Inferior parietal cortex (tissue), 1 donor: Measurements from ENCODE around the gene PSMB2.
A peak's percentile ranks its signal among the peaks of the same experiment; 100 is the strongest.
"Not testable (repeated sequence)": the region's sequence is repeated elsewhere in the genome, so short reads cannot be mapped to it uniquely, and the experiment has no call there.

Experiments
- DNase-seq: peaks from one replicate; pipeline ENCODE4 v3.0.0-alpha.2; 2016; ENCODE audit errors: extremely low spot score

PSMB2 gene

GRCh38 chr1:35641233-35641866 is at the start of gene PSMB2:
TSS of gene PSMB2 (minus strand) at chr1:35641526. CDS start at chr1:35641432, 94 bp downstream.
- peak; percentile 96 for DNase-seq

- no peak for DNase-seq
These were observed 49.8 kb upstream of the PSMB2 start for GRCh38 chr1:35691080-35691479.

- DNase-seq: not testable (repeated sequence)
These were observed 48.8 kb upstream of the PSMB2 start for GRCh38 chr1:35690103-35690502.

- no peak for DNase-seq
These were observed 46.8 kb upstream of the PSMB2 start for GRCh38 chr1:35688161-35688560.

GRCh38 chr1:35683012-35683411 is 41.7 kb upstream of the PSMB2 start:
- no peak for DNase-seq

GRCh38 chr1:35680271-35680670 is 38.9 kb upstream of the PSMB2 start:
- DNase-seq: no peak

- no peak for DNase-seq
These were observed 34.4 kb upstream of the PSMB2 start for GRCh38 chr1:35675773-35676172.

- DNase-seq: no peak
These were observed 32.8 kb upstream of the PSMB2 start for GRCh38 chr1:35674111-35674510.

- no peak for DNase-seq
These were observed 30.8 kb upstream of the PSMB2 start for GRCh38 chr1:35672116-35672515.

GRCh38 chr1:35668506-35668905 is 27.2 kb upstream of the PSMB2 start:
- DNase-seq: no peak

- no peak for DNase-seq
These were observed 25.6 kb upstream of the PSMB2 start for GRCh38 chr1:35666916-35667315.

- no peak for DNase-seq
These were observed 24.9 kb upstream of the PSMB2 start for GRCh38 chr1:35666216-35666615.

- DNase-seq: no peak
These were observed 22.1 kb upstream of the PSMB2 start for GRCh38 chr1:35663434-35663833.

GRCh38 chr1:35661474-35661795 is 20.1 kb upstream of the PSMB2 start:
- DNase-seq: no peak

- no peak for DNase-seq
These were observed 19.5 kb upstream of the PSMB2 start for GRCh38 chr1:35660581-35661473.

GRCh38 chr1:35659589-35659988 is 18.3 kb upstream of the PSMB2 start:
- no peak for DNase-seq

GRCh38 chr1:35657851-35658250 is 16.5 kb upstream of the PSMB2 start:
- no peak for DNase-seq

GRCh38 chr1:35656863-35657232 is 15.5 kb upstream of the PSMB2 start:
- DNase-seq: no peak

- no peak for DNase-seq
These were observed 15.0 kb upstream of the PSMB2 start for GRCh38 chr1:35656148-35656862.

GRCh38 chr1:35655196-35655595 is 13.9 kb upstream of the PSMB2 start:
- no peak for DNase-seq

- DNase-seq: no peak
These were observed 9.1 kb upstream of the PSMB2 start for GRCh38 chr1:35650416-35650815.

GRCh38 chr1:35646043-35646442 is 4.7 kb upstream of the PSMB2 start:
- no peak for DNase-seq

- DNase-seq: no peak
These were observed 2.9 kb upstream of the PSMB2 start for GRCh38 chr1:35644204-35644603.
